HG02610 (cell line): ENCODE measurements around the gene SAXO1.

ENCODE experiments used
- ATAC-seq: cut with Tn5 transposase; IDR thresholded peaks from one replicate; pipeline ENCODE4 v1.9.1; 2021; ENCODE audit warnings: mild to moderate bottlenecking, moderate library complexity; ENCODE audit not compliant: unreplicated experiment

The SAXO1 gene

GRCh38 chr9:18920141-18921084 is 112.6 kb downstream of the SAXO1 start:
- ATAC-seq = no peak

DNA sequence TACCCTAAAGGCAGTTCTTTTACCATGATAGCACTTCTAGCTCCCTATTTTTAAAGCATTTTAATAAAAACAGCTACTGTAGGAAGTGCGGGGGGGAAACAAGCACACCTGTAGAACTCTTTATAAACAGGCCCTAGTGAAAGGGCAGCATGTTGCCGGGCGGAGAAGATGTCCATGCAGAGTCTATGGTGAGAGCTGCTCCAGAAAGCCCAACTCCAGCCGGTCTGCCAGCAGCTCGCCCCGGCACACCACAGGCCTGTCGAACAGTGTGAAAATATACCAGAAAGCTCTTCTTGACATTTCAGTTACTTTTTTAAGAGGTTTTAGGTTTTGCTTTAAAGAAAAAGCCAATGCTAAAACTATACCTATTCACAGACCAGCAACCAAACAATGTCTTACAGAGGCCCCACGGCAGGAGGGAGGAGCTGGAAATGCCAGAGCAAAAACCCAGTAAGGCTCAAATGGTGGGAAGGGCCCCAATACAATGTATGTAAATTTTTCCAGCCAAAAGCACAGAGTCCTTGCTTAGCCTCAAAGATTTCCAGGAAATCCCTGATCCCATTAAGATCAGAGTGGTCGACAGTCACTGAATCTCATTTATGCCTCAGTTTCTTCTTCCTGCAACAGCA is 121.2 kb downstream of the SAXO1 start:
- ATAC-seq = no peak

GRCh38 chr9:18910916-18911315 is 122.1 kb downstream of the SAXO1 start:
- no peak for ATAC-seq

DNA sequence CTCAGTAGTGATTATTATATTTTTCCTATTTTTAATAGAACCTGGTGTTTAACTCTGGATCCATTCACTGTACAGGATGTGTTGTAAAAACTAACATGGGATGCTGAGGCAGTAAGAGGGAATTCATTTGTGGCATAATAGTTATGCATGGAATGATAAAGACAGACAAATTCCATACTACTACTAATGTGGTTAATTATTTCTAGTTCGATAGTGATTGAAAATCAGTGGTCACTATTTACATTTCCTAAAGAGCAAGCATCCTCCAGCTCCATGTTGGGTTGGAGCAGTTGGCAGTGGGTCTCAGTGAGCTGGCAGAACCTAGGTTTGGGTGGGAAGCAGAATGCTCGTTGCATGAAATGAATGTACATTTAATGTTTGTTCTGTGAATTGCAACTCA is 122.6 kb downstream of the SAXO1 start:
- no peak for ATAC-seq

GRCh38 chr9:18909140-18910018 is 123.6 kb downstream of the SAXO1 start:
- no peak for ATAC-seq

GRCh38 chr9:18907927-18908625 is 124.9 kb downstream of the SAXO1 start:
- ATAC-seq = no peak

GRCh38 chr9:18906656-18907395 is 126.2 kb downstream of the SAXO1 start:
- no peak for ATAC-seq

GRCh38 chr9:18905883-18906629 is 127.0 kb downstream of the SAXO1 start:
- ATAC-seq = no peak

DNA sequence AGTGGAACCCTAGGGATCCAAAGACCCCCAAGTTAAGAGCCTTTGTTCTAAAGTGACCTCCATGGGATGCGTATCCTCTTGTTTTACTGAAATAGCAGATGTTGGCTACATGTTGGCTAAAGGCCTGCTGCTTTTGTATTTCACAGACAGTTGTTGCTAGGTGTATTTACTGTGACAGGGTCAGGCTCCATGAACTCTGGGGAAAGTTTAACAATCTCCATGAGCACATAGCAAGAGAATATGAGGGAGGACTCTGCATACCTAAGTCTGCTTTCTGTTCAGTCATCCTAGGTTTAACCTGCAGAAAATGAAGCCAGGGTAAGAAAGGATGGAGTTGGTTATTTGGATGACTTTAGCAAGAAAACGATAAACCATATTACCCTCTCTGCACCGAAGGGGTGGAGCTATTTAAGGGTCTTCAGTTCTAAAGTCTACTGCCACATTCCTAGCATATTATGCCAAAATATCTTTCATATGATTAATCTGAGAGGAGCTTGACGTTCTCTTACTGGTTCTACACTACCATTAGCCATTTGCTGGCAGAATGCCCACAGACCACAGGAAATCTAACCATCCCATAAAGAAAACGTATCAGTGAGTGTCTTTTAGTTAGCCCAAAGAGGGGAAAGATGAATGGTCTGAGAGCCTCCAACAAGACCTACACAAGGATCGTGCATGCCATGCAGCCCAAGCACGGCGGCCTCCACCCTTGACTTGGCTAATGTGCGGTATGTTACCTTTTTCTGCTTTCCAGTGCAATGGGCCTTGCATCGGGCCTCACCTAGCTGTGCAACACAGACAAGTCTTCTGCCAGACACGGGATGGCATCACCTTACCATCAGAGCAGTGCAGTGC is 127.8 kb downstream of the SAXO1 start:
- no peak for ATAC-seq

GRCh38 chr9:18903450-18903849 is 129.6 kb downstream of the SAXO1 start:
- no peak for ATAC-seq

DNA sequence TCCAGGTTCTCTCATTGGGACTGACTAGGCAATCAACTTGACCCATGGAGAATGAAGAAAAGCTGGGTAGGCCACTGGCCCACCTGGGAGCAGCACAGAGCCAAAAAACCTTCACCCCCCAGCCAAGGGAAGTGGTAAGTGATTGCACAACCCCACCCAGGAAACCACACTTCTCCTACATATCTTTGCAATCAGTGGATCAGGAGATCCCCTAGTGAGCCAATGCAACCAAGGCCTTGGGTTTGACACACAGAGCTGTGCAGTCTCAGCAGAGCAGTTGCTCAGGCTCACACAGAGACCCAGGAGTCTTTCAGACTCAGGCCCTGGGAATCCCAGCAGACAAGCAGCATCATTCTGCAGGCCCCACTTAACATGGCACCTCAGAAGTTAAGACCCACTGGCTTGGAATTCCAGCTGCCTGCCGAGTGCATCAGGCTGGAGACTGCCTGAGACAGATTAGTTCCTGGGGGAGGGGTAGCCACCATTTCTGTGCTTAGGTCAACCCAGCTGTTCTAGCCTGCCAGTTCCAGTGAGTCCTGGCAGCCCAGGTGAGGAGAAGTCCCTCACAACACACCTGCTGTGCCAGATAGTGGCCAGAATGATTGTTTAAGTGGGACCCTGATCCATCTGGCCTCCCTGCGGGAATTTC is 136.4 kb downstream of the SAXO1 start:
- no peak for ATAC-seq

GRCh38 chr9:18896004-18896403 is 137.0 kb downstream of the SAXO1 start:
- no peak for ATAC-seq

GRCh38 chr9:18893491-18893890 is 139.5 kb downstream of the SAXO1 start:
- ATAC-seq = no peak

DNA sequence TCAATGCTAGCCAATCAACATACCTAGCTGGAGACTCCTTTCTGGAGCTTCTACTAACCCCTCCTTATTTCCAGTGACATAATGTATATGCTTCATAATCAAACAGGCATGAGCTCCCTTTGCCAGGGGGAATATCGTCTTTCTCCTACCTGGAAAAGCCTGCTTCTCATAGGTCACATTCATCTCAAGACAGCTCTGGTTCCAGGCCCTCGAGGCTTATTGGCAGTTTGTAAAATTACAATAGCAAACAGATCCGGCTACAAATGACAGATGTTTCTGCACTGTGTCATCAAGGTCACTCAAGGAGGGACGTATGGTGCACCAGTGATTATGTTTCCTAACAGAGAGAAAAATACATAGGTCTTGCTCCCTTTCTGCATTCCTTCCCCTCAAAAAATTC is 140.0 kb downstream of the SAXO1 start:
- no peak for ATAC-seq

- no peak for ATAC-seq
These were observed 140.9 kb downstream of the SAXO1 start for GRCh38 chr9:18891946-18892670.

- ATAC-seq = peak; percentile 76
These were observed 142.6 kb downstream of the SAXO1 start for GRCh38 chr9:18890372-18890771.

DNA sequence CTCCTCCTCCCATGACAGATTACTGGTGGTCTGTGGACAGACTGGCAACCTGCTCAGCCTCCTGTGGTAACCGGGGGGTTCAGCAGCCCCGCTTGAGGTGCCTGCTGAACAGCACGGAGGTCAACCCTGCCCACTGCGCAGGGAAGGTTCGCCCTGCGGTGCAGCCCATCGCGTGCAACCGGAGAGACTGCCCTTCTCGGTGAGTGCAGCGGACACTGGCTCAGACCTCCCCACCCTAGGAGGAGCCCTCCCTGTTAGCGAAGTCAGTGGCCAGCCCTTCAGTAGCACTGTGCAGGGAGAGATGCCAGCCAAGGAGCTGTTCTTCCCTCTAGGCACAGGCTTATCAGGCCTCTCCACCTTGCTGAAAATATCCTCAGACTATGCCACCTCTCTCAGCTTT is 143.5 kb downstream of the SAXO1 start:
- ATAC-seq = no peak
